Loucy (cell line): ENCODE measurements around the gene RNF13.

Experiments used
- H2AFZ ChIP-seq: fragments of 200-600 bp; sonication (generic); 2 replicates; pipeline ENCODE4 v1.6.0; 2016; ENCODE audit warnings: antibody characterized with exemption, mild to moderate bottlenecking, low read length, moderate library complexity
- H3F3A ChIP-seq: fragments of 200-600 bp; 2 replicates; pipeline ENCODE4 v1.6.0; 2016; ENCODE audit warnings: antibody characterized with exemption, low read depth, mild to moderate bottlenecking
- H3K27me3 ChIP-seq: fragments of 200-600 bp; sonication (generic); 2 replicates; pipeline ENCODE4 v1.6.1; 2014; ENCODE audit warnings: low read length, mild to moderate bottlenecking; ENCODE audit not compliant: insufficient read depth, poor library complexity, severe bottlenecking
- H3K36me3 ChIP-seq: fragments of 200-600 bp; sonication (generic); 2 replicates; pipeline ENCODE4 v1.6.1; 2016; ENCODE audit warnings: low read length; ENCODE audit not compliant: insufficient read depth
- H3K4me1 ChIP-seq: fragments of 200-600 bp; sonication (generic); 2 replicates; pipeline ENCODE4 v1.5.1; 2014; ENCODE audit warnings: low read length, mild to moderate bottlenecking; ENCODE audit not compliant: insufficient read depth, poor library complexity, severe bottlenecking
- H3K4me2 ChIP-seq: fragments of 200-600 bp; sonication (generic); 2 replicates; pipeline ENCODE4 v1.6.0; 2014; ENCODE audit warnings: antibody characterized with exemption, low read length, low read depth, mild to moderate bottlenecking; ENCODE audit not compliant: poor library complexity, severe bottlenecking
- H3K4me3 ChIP-seq: fragments of 200-600 bp; sonication (generic); 2 replicates; pipeline ENCODE4 v1.5.1; 2014; ENCODE audit warnings: low read length, mild to moderate bottlenecking, mixed read lengths; ENCODE audit not compliant: poor library complexity, severe bottlenecking
- H3K79me2 ChIP-seq: fragments of 200-600 bp; sonication (generic); 2 replicates; pipeline ENCODE4 v1.6.1; 2014; ENCODE audit warnings: low read length; ENCODE audit not compliant: insufficient read depth
- H3K9ac ChIP-seq: fragments of 200-600 bp; sonication (generic); 2 replicates; pipeline ENCODE4 v1.6.0; 2014; ENCODE audit warnings: mild to moderate bottlenecking, low read depth, low read length, moderate library complexity; ENCODE audit not compliant: poor library complexity, severe bottlenecking
- H3K9me2 ChIP-seq: fragments of 200-600 bp; sonication (generic); replicated peaks from 2 replicates; pipeline ENCODE4 v1.6.1; 2016; ENCODE audit warnings: low read depth, low read length, mixed read lengths
- H3K9me3 ChIP-seq: fragments of 200-600 bp; sonication (generic); 2 replicates; pipeline ENCODE4 v1.6.1; 2014; ENCODE audit warnings: mild to moderate bottlenecking, antibody characterized with exemption, low read length, low read depth; ENCODE audit not compliant: insufficient read depth
- H4K20me1 ChIP-seq: fragments of 200-600 bp; sonication (generic); 2 replicates; pipeline ENCODE4 v1.6.0; 2014; ENCODE audit warnings: antibody characterized with exemption, low read length, mild to moderate bottlenecking; ENCODE audit not compliant: insufficient read depth, poor library complexity, severe bottlenecking
- CTCF ChIP-seq: fragments of 200-600 bp; sonication (generic); conservative IDR thresholded peaks from 2 replicates; pipeline ENCODE4 v1.5.1; 2014; ENCODE audit warnings: mild to moderate bottlenecking, antibody characterized with exemption, low read length
- EZH2phosphoT487 ChIP-seq: fragments of 200-600 bp; IDR thresholded peaks from 2 replicates; pipeline ENCODE4 v1.6.1; 2018; ENCODE audit warnings: antibody characterized with exemption, mild to moderate bottlenecking, moderate library complexity, borderline replicate concordance

RNF13 gene

GRCh38 chr3:149813367-149814281 lies 609 bp downstream of the RNF13 start:
- Histone ChIP-seq H3K36me3 (no peaks in the 10 kb centered on the region), H3K4me1 (peaks cover 45% of the 10 kb centered on the region), H3F3A (peaks cover 7% of the 10 kb centered on the region; the same call in 1 of the 2 replicates), H4K20me1 (peaks cover 30% of the 10 kb centered on the region), H3K79me2 (peaks cover 49% of the 10 kb centered on the region), H3K4me2 (peak overlapping the region; percentile 90), H3K9ac (peak overlapping the region; percentile 81), H3K27me3 (no peaks in the 10 kb centered on the region), H3K9me3 (no peaks in the 10 kb centered on the region), H2AFZ (peak overlapping the region; percentile 89), H3K4me3 (peak overlapping the region; percentile 94), H3K9me2 (no peaks in the 10 kb centered on the region)
- TF ChIP-seq EZH2phosphoT487 (no peak), CTCF (no peak)

GRCh38 chr3:149815321-149815720 lies 2.3 kb downstream of the RNF13 start:
- Histone ChIP-seq H3K79me2 (peaks cover 56% of the 10 kb centered on the region), H2AFZ (no peak overlapping the region), H3K4me2 (peak overlapping the region; percentile 90), H3K4me1 (peaks cover 48% of the 10 kb centered on the region), H3K27me3 (no peaks in the 10 kb centered on the region), H3F3A (peaks cover 7% of the 10 kb centered on the region; the same call in 1 of the 2 replicates), H3K9ac (peak overlapping the region; percentile 81), H4K20me1 (peaks cover 30% of the 10 kb centered on the region), H3K36me3 (no peaks in the 10 kb centered on the region), H3K4me3 (peak overlapping the region; percentile 94), H3K9me3 (no peaks in the 10 kb centered on the region), H3K9me2 (no peaks in the 10 kb centered on the region)
- no peak for TF ChIP-seq EZH2phosphoT487

- peaks cover 7% of the 10 kb centered on the region; the same call in 1 of the 2 replicates for H3F3A ChIP-seq
- H3K9me3 ChIP-seq = no peaks in the 10 kb centered on the region
- peak overlapping the region; percentile 90 for H3K4me2 ChIP-seq
- peaks cover 30% of the 10 kb centered on the region for H4K20me1 ChIP-seq
- TF ChIP-seq CTCF = no peak
- H3K27me3 ChIP-seq = no peaks in the 10 kb centered on the region
- H2AFZ ChIP-seq = no peak overlapping the region
- H3K9me2 ChIP-seq = no peaks in the 10 kb centered on the region
- H3K4me1 ChIP-seq = peaks cover 48% of the 10 kb centered on the region
- H3K36me3 ChIP-seq = no peaks in the 10 kb centered on the region
- H3K9ac ChIP-seq = no peak overlapping the region
- H3K79me2 ChIP-seq = peaks cover 58% of the 10 kb centered on the region
- H3K4me3 ChIP-seq = peak overlapping the region; percentile 94
These were observed 2.7 kb downstream of the RNF13 start for GRCh38 chr3:149815728-149816127.
